HEK293T (cell line): ENCODE data around the gene OR4C12.
"Not testable (repeated sequence)": the region's sequence is repeated elsewhere in the genome, so short reads cannot be mapped to it uniquely, and the experiment has no call there.

Experiments used
- CTCF ChIA-PET: fragments of 350-600 bp; formaldehyde crosslinking; extraction: SDS; loops from one replicate; lab custom pipeline; 2021; ENCODE audit warnings: antibody characterized with exemption, inconsistent platforms; lab: Yijun Ruan, JAX
- POLR2A ChIA-PET: fragments of 350-600 bp; formaldehyde crosslinking; extraction: SDS; loops from one replicate; lab custom pipeline; 2020; ENCODE audit warnings: antibody characterized with exemption, inconsistent platforms; lab: Yijun Ruan, JAX
- DNase-seq: peaks from one replicate; pipeline ENCODE4 v3.0.0; 2012; ENCODE audit warnings: mixed read lengths; ENCODE audit errors: extremely low spot score
- ARNT ChIP-seq: fragments of 450-650 bp; IDR thresholded peaks from 2 replicates; pipeline ENCODE4 v1.6.1; 2017; ENCODE audit warnings: mild to moderate bottlenecking
- BHLHE40 ChIP-seq: fragments of 450-650 bp; IDR thresholded peaks from 2 replicates; pipeline ENCODE4 v1.6.1; 2016; ENCODE audit warnings: mild to moderate bottlenecking, moderate library complexity, borderline replicate concordance
- CTBP1 ChIP-seq: fragments of 450-650 bp; IDR thresholded peaks from 2 replicates; pipeline ENCODE4 v1.6.1; 2016; ENCODE audit warnings: borderline replicate concordance
- ELF4 ChIP-seq: fragments of 450-650 bp; IDR thresholded peaks from 2 replicates; pipeline ENCODE4 v1.6.1; 2017; ENCODE audit warnings: antibody characterized with exemption
- FOXA1 ChIP-seq: fragments of 450-650 bp; IDR thresholded peaks from 2 replicates; pipeline ENCODE4 v1.6.1; 2016; ENCODE audit warnings: mild to moderate bottlenecking
- FOXK2 ChIP-seq: fragments of 450-650 bp; IDR thresholded peaks from 2 replicates; pipeline ENCODE4 v1.6.1; 2016; ENCODE audit warnings: mild to moderate bottlenecking
- FOXM1 ChIP-seq: fragments of 450-650 bp; IDR thresholded peaks from 2 replicates; pipeline ENCODE4 v1.6.1; 2017; ENCODE audit warnings: mild to moderate bottlenecking, borderline replicate concordance
- HDGF ChIP-seq: fragments of 450-650 bp; IDR thresholded peaks from 2 replicates; pipeline ENCODE4 v1.6.1; 2017; ENCODE audit warnings: antibody characterized with exemption, borderline replicate concordance
- L3MBTL2 ChIP-seq: fragments of 450-650 bp; conservative IDR thresholded peaks from 2 replicates; pipeline ENCODE4 v1.6.1; 2016; ENCODE audit warnings: mild to moderate bottlenecking
- LEF1 ChIP-seq: fragments of 450-650 bp; IDR thresholded peaks from 2 replicates; pipeline ENCODE4 v1.6.1; 2017; ENCODE audit warnings: mild to moderate bottlenecking, borderline replicate concordance
- NFRKB ChIP-seq: fragments of 450-650 bp; IDR thresholded peaks from 2 replicates; pipeline ENCODE4 v1.6.1; 2016; ENCODE audit warnings: mild to moderate bottlenecking, moderate library complexity
- SP1 ChIP-seq: fragments of 450-650 bp; IDR thresholded peaks from 2 replicates; pipeline ENCODE4 v1.6.1; 2017
- SUZ12 ChIP-seq: fragments of 450-650 bp; IDR thresholded peaks from 2 replicates; pipeline ENCODE4 v1.6.1; 2016; ENCODE audit warnings: mild to moderate bottlenecking
- TARDBP ChIP-seq: fragments of 450-650 bp; IDR thresholded peaks from 2 replicates; pipeline ENCODE4 v1.6.1; 2016
- ZNF384 ChIP-seq: fragments of 450-650 bp; IDR thresholded peaks from 2 replicates; pipeline ENCODE4 v1.6.1; 2016
- TF ChIP-seq, protein P1 (sequence below): fragments of 450-650 bp; IDR thresholded peaks from 2 replicates; pipeline ENCODE4 v1.6.1; 2016

The OR4C12 gene

DNA sequence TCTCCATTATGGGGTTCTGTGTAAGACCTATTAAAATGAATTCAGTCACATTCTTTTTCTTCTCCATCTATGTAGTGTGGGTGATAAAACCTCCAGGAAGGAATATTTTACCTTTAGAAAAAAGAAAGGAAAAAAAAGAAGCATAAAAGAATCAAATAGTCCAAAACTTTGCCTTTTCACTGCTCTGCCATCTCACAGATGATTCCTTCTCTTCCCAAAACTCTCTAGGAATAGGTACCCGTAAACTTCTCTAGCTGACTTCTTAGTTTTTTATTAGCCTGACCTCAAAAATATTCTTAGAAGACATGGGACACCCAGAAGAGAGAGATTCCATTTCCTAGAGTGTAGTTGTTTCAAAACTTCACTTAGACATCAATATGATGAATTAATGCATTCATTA, at the start of gene OR4C12:
Gene OR4C12 (minus strand): TSS at position 101 of the 400 bp plus-strand sequence. CDS start 34 bp downstream, at position 67.
- CTCF ChIA-PET, POLR2A ChIA-PET, DNase-seq: not testable (repeated sequence)

DNA sequence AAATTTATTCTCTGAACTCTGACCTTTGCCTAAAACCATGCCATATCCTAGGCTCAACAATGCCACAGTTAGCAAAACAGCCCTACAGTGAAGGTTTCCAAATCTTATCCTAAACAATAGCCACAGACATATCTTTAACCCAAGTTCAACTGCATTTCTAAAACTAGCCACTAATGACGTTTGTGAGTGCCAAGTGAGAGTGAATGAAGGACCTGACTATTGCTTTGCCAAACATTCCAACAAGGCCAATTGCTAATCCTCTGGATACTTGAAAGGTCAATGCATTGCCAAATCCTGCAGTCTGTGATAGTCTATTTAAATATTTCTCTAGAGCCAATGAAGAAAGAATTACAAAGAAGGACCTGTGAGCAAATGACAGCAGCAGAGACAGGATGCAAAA, 47.9 kb upstream of the OR4C12 start:
- POLR2A ChIA-PET: no interaction called here

DNA sequence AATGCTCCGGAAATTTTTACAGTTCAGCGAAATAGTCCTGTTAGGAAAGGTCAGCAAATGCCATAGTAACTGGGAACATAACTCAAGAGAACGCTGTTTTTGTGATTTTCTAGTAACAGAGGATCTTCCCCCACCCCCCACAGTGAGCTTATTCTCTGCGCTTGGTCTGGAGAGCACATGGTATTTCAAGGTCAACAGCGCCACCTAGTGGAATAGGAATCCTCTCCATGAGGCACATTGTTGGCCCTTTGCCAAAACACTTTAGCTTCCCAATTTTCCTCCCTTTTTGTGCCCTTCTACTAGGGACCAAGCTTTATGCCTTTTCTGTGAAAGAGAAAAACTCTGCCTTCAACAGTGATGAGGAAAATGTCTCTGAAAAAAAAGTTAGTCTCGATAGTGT, 13.2 kb upstream of the OR4C12 start:
- TF ChIP-seq HDGF: no peak
- no peak for TF ChIP-seq FOXM1
- no peak for TF ChIP-seq ARNT
- no peak for TF ChIP-seq FOXK2
- no peak for TF ChIP-seq BHLHE40
- no peak for TF ChIP-seq ELF4
- TF ChIP-seq CTBP1: no peak
- no peak for TF ChIP-seq L3MBTL2
- TF ChIP-seq LEF1: no peak
- no peak for TF ChIP-seq NFRKB
- no peak for TF ChIP-seq SUZ12
- peak; percentile 6 for DNase-seq
- ChIA-PET POLR2A (no interaction called here), CTCF (interaction anchor here (0.7 to 1.3 kb wide), 4 partner anchors 10 to 1687 kb away, joined by 3 read pairs; no protein-coding TSS in a partner anchor)

More for the DNA sequence above, 47.9 kb upstream of the OR4C12 start:
- TF ChIP-seq FOXA1: no peak
- no peak for TF ChIP-seq LEF1
- no peak for TF ChIP-seq ZNF384
- TF ChIP-seq, protein P1, sequence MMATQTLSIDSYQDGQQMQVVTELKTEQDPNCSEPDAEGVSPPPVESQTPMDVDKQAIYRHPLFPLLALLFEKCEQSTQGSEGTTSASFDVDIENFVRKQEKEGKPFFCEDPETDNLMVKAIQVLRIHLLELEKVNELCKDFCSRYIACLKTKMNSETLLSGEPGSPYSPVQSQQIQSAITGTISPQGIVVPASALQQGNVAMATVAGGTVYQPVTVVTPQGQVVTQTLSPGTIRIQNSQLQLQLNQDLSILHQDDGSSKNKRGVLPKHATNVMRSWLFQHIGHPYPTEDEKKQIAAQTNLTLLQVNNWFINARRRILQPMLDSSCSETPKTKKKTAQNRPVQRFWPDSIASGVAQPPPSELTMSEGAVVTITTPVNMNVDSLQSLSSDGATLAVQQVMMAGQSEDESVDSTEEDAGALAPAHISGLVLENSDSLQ: no peak
- TF ChIP-seq ELF4: no peak
- TF ChIP-seq HDGF: no peak
- TF ChIP-seq L3MBTL2: no peak
- TF ChIP-seq TARDBP: no peak
- no peak for TF ChIP-seq SP1
- no peak for TF ChIP-seq FOXM1
- TF ChIP-seq SUZ12: no peak
- no peak for TF ChIP-seq BHLHE40
- TF ChIP-seq ARNT: no peak
- no peak for TF ChIP-seq CTBP1
- no peak for TF ChIP-seq FOXK2
- no peak for TF ChIP-seq NFRKB
- DNase-seq: no peak
- CTCF ChIA-PET: no interaction called here

DNA sequence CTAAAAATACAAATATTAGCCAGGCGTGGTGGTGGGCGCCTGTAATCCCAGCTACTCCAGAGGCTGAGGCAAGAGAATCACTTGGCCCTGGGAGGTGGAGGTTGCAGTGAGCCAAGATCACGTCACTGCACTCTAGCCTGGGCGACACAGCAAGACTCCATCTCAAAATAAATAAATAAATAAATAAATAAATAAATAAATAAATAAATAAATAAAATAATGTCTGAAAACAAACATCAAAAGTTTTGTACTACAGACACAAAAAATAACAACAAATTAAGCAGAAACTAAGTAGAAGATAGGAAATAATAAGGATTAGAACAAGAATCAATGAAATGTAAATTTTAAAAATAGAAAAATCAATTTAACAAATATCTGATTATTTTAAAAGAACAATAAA, 8.9 kb downstream of the OR4C12 start:
- DNase-seq, CTCF ChIA-PET, POLR2A ChIA-PET: not testable (repeated sequence)

DNA sequence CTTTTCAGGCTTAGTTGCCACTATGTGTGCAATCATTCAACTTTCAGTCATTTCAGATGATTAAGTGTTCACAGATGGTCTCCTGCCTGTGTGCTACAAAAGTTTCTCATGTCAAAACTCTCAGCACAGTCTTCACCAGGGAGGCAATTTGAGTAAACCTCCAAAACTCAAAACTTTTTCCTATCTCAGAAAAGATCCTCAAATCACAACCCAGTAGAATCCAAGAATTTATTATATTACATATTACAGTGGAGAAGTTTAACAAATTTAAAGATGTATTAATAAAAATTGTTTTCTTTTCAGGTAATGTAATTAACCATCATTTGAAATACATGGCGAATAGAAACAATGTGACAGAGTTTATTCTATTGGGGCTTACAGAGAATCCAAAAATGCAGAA, 30.2 kb downstream of the OR4C12 start, which contains the start of gene OR4C13:
Gene OR4C13 (plus strand): TSS at position 301 of the 400 bp plus-strand sequence. CDS start 32 bp downstream, at position 333.
- ChIA-PET POLR2A (no interaction called here), CTCF (no interaction called here)
- DNase-seq: no peak
- TF ChIP-seq TARDBP (no peak), L3MBTL2 (no peak), BHLHE40 (no peak), CTBP1 (no peak), FOXM1 (no peak), SUZ12 (no peak)
- TF ChIP-seq, protein P1: no peak

DNA sequence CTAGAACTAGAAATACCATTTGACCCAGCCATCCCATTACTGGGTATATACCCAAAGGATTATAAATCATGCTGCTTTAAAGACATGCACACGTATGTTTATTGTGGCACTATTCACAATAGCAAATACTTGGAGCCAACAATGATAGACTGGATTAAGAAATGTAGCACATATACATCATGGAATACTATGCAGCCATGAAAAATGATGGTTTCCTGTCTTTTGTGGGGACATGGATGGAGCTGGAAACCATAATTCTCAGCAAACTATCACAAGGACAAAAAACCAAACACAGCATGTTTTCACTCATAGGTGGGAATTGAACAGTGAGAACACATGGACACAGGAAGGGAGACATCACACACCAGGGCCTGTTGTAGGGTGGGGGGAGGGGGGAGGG, 33.6 kb downstream of the OR4C12 start:
- CTCF ChIA-PET, DNase-seq, POLR2A ChIA-PET: not testable (repeated sequence)
